Spleen (tissue), 7 donors: Measurements from ENCODE around the gene TEX30.

Experiments used
- CTCF ChIP-seq, 11 experiments: fragments of 200-600 bp in 7 of 11; fragments of 450-650 bp in 4 of 11; sonication (generic) in 4 of 11; IDR thresholded peaks in 8 of 11; conservative IDR thresholded peaks in 3 of 11; 1 replicate in 7 of 11; 2 replicates in 4 of 11; pipeline versions ENCODE4 v1.4.0 to v1.8.0; 2016 to 2021; ENCODE audit warnings: antibody characterized with exemption in 11 of 11, inconsistent platforms in 4 of 11, mild to moderate bottlenecking in 1 of 11
- POLR2A ChIP-seq, 3 donors: fragments of 450-650 bp; IDR thresholded peaks; one replicate each; pipeline ENCODE4 v1.5.1; 2017; ENCODE audit warnings: antibody characterized with exemption in 3 of 3, mild to moderate bottlenecking in 1 of 3
- donor health status: DM: no; HTN: no; CAD: no; lungs with moderate emphysema.
- donor health status: DM: no; HTN: no; CAD: no.
- donor health status: DM: no; HTN: no; CAD: no.

- TF ChIP-seq POLR2A (IDR thresholded peaks at IDR 0.05) (no peak), CTCF (IDR thresholded peaks at IDR 0.05 in 8 of 11, conservative IDR thresholded peaks at IDR 0.05 in 3 of 11) (no peak)
Observed at GRCh38 chr13:102784483-102784882, 10.9 kb upstream of the TEX30 start.
